Measurements from ENCODE around the gene DENND5A.

GRCh38 chr11:9176136-9176535 lies 89.0 kb downstream of the DENND5A start:
- TF ChIP-seq CTCF (conservative IDR thresholded peaks at IDR 0.05; ENCODE audit: low read depth, low read length) (no peak), EZH2 (IDR thresholded peaks at IDR 0.05; ENCODE audit: low read length, unreplicated experiment) (no peak), EZH2phosphoT487 (IDR thresholded peaks at IDR 0.05; ENCODE audit: borderline replicate concordance, low read length) (no peak)

Measured in PC-3 (cell line).